ENCODE data around the gene SLC30A1. TPM values are rescaled to one million over a fixed set of nuclear protein-coding genes. Genes with fewer than 3 reads are reported as not detected.

SLC30A1 gene
- total RNA-seq, 3 donors from 2014 or later, result 16.7 to 17.9 (median 17.2) TPM

DNA sequence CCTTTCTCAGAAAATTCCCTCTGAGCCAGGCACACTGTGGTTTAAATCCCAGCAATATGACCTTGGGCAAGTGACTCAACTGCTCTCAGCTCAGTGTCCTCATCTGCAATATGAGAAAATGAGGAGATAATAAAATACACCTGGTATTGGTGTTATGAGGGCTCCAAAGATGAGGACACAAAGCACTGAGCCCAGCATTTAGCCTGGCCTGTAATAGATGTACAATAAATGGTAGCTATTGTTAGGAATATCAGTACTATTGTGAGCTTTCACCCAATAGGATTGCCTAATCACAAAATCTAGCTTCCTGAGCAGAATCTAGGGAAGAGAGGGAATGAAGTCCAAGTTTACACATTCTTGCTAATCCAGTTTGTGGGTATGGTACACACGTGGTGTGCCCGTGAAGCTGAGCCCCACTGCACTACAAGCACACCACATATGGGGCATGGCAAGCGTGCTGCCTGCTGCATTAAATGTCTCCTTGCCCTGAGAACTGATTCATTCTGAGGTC is 24.3 kb upstream of the SLC30A1 start:
- Mint-ChIP-seq H3K27me3 (ENCODE audit: low read depth) (peaks cover 3% of the 10 kb centered on the region), H3K9me3 (no peaks in the 10 kb centered on the region), H3K4me1 (ENCODE audit: low read depth) (peaks cover 22% of the 10 kb centered on the region), H3K36me3 (ENCODE audit: insufficient read depth) (no peaks in the 10 kb centered on the region), H3K4me3 (no peak overlapping the region)
- DNase-seq (no peak), ATAC-seq (no peak)

- Mint-ChIP-seq H3K36me3 (ENCODE audit: insufficient read depth) (no peaks in the 10 kb centered on the region), H3K4me3 (no peak overlapping the region), H3K27me3 (ENCODE audit: low read depth) (peaks cover 3% of the 10 kb centered on the region), H3K9me3 (no peaks in the 10 kb centered on the region), H3K4me1 (ENCODE audit: low read depth) (peaks cover 23% of the 10 kb centered on the region)
- DNase-seq, result no peak
- ATAC-seq, result no peak
Observed at GRCh38 chr1:211601982-211602670, 23.2 kb upstream of the SLC30A1 start.

DNA sequence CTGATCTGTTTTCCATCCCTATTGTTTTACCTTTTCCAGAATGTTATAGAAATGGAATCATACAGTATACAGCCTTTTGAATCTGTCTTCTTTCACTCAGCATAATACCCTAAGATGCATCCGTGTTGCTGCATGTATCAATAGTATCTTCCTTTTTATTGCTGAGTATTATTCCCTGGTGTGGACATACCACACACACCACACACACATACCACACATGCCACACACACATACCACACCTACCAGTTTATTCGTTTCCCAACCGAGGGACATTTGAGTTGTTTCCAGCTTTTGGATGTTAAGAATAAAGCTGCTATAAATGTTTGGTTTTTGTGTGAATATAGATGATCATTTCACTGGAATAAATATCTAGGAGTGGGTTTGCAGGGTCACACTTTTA is 22.2 kb upstream of the SLC30A1 start:
- ATAC-seq, result no peak
- no peak for DNase-seq
- Mint-ChIP-seq H3K9me3 (no peaks in the 10 kb centered on the region), H3K4me3 (no peak overlapping the region), H3K27me3 (ENCODE audit: low read depth) (peaks cover 3% of the 10 kb centered on the region), H3K4me1 (ENCODE audit: low read depth) (peaks cover 13% of the 10 kb centered on the region), H3K36me3 (ENCODE audit: insufficient read depth) (no peaks in the 10 kb centered on the region)

- DNase-seq (no peak), ATAC-seq (no peak)
- Mint-ChIP-seq H3K9me3 (no peaks in the 10 kb centered on the region), H3K36me3 (ENCODE audit: insufficient read depth) (no peaks in the 10 kb centered on the region), H3K4me1 (ENCODE audit: low read depth) (peaks cover 7% of the 10 kb centered on the region), H3K27me3 (ENCODE audit: low read depth) (no peaks in the 10 kb centered on the region), H3K4me3 (no peak overlapping the region)
Observed at GRCh38 chr1:211599250-211599649, 20.3 kb upstream of the SLC30A1 start.

DNA sequence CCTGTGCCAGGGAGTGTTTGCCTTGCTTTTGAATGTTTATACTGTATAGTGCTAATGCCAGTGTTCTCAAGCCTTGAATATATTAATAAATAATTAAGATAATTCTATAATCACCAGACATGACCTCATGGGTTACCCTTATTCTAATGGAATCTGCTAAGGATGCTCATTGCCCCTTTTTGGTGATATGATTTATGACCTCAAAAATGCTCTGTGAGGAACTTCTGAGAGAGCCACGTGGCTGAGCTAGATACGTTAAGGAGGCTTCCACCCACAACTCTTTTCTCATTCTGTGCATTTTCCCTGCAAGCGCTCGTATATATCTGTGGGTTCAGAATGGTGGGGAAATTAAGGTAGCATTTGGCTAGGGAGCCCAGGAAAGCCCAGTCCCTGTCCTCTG is 19.6 kb upstream of the SLC30A1 start:
- no peaks in the 10 kb centered on the region for H3K36me3 Mint-ChIP-seq (ENCODE audit: insufficient read depth)
- no peak for ATAC-seq
- H3K4me1 Mint-ChIP-seq (ENCODE audit: low read depth), result peaks cover 7% of the 10 kb centered on the region
- H3K9me3 Mint-ChIP-seq, result no peaks in the 10 kb centered on the region
- no peaks in the 10 kb centered on the region for H3K27me3 Mint-ChIP-seq (ENCODE audit: low read depth)
- DNase-seq, result no peak
- H3K4me3 Mint-ChIP-seq, result no peak overlapping the region

DNA sequence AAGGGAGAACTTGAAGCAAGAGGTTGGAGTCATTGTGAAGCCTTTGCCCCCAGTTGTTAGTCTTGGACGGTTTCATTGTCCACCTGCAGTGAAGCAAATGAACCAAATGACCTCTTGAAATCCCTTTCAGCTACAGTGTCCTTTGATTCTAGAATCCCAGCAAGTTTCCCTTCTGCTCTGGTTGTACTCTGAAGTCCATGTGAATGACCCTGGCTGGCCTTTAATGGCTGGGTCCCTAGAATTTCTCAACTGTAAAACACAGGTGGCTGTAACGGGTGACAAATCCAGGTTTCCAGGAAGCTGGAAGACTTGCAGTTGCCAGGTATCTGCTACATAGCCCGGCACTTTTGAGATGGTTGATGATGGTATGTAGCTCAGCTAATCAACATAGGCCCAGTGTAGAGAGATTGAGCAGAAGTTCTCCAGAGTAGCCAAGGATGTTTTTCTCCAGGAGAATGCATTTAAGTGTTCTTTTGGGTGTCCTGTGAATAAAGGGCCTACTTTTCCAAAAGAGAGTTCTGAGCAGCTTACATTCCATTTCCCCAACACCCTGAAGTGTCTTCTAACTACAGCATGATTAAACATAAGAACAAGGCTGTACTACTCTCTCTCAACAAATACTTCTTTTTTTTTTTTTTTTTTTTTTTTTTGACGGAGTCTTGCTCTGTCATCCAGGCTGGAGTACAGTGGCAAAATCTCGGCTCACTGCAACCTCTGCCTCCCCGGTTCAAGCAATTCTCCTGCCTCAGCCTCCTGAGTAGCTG is 17.6 kb upstream of the SLC30A1 start:
- peaks cover 6% of the 10 kb centered on the region for H3K27me3 Mint-ChIP-seq (ENCODE audit: low read depth)
- H3K9me3 Mint-ChIP-seq, result no peaks in the 10 kb centered on the region
- ATAC-seq, result no peak
- no peak for DNase-seq
- H3K4me1 Mint-ChIP-seq (ENCODE audit: low read depth), result peaks cover 7% of the 10 kb centered on the region
- no peaks in the 10 kb centered on the region for H3K36me3 Mint-ChIP-seq (ENCODE audit: insufficient read depth)
- no peak overlapping the region for H3K4me3 Mint-ChIP-seq

GRCh38 chr1:211595419-211595818 is 16.5 kb upstream of the SLC30A1 start:
- Mint-ChIP-seq H3K4me3 (no peak overlapping the region), H3K27me3 (ENCODE audit: low read depth) (peaks cover 6% of the 10 kb centered on the region), H3K36me3 (ENCODE audit: insufficient read depth) (no peaks in the 10 kb centered on the region), H3K4me1 (ENCODE audit: low read depth) (peaks cover 7% of the 10 kb centered on the region), H3K9me3 (no peaks in the 10 kb centered on the region)
- DNase-seq (no peak), ATAC-seq (no peak)

- no peaks in the 10 kb centered on the region for H3K9me3 Mint-ChIP-seq
- DNase-seq (no peak), ATAC-seq (no peak)
- H3K4me1 Mint-ChIP-seq (ENCODE audit: low read depth), result no peaks in the 10 kb centered on the region
- H3K36me3 Mint-ChIP-seq (ENCODE audit: insufficient read depth), result no peaks in the 10 kb centered on the region
- H3K27me3 Mint-ChIP-seq (ENCODE audit: low read depth), result peaks cover 6% of the 10 kb centered on the region
- H3K4me3 Mint-ChIP-seq, result no peak overlapping the region
Observed at GRCh38 chr1:211591980-211592493, 13.1 kb upstream of the SLC30A1 start.

DNA sequence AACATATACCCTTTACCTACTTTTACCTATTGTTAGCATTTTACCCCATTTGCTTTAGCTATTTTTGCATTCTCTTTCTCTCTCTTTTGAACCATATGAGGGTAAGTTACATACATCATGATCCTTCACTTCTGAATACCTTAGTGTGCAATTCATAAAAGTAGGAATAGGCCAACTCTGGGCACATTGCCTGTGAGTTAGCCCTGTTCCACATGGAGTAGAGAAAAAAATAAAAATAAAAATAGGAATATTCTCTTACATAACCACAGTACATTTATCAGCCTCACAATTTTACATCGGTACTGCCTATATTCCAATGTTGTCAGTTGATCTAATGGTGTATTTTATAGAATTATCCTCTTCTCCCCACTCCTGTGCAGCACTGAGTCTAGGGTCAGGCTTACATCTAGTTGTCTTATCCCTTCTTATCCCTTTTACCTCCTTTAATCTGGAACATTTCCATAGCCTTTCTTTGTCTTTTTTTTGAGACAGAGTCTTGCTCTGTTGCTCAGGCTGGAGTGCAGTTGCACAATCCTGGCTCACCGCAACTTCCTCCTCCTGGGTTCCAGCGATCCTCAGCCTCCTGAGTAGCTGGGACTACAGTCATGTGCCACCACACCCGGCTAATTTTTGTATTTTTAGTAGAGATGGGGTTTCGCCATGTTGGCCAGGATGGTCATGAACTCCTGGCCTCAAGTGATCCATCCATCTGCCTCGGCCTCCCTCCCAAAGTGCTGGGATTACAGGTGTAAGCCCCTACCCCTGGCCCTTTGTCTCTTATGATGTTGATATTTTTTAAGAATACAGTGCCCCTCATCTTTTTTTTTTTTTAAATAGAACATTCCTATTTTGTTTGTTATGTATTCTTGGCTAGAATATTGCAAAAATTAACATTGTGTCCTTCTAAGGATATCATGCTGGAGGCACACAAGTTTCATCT is 11.1 kb upstream of the SLC30A1 start:
- Mint-ChIP-seq H3K4me3 (no peak overlapping the region), H3K27me3 (ENCODE audit: low read depth) (peaks cover 6% of the 10 kb centered on the region), H3K4me1 (ENCODE audit: low read depth) (no peaks in the 10 kb centered on the region), H3K9me3 (no peaks in the 10 kb centered on the region), H3K36me3 (ENCODE audit: insufficient read depth) (no peaks in the 10 kb centered on the region)
- no peak for ATAC-seq
- no peak for DNase-seq

DNA sequence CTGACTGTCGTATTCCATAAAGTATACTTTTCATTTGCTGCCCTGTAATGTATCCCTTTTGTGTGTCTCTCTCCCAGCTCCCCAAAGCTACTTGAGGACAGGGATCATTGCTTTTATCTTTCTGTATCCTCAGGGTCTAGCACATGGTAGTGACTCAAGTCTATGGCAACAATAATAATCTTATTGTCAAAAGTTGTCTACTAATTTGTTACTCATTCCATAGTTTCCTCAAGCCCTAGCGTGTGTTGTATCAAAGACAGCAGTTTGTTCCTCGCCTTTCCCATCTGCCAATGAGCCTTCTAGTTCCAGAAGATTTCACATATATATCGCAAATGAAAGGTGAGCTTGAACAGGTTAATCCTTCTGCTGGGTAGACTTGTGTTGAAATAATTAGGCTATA is 9.8 kb upstream of the SLC30A1 start:
- H3K4me3 Mint-ChIP-seq, result no peak overlapping the region

GRCh38 chr1:211587123-211587522 is 8.2 kb upstream of the SLC30A1 start:
- no peaks in the 10 kb centered on the region for H3K36me3 Mint-ChIP-seq (ENCODE audit: insufficient read depth)
- DNase-seq, result no peak
- H3K4me3 Mint-ChIP-seq, result no peak overlapping the region
- H3K9me3 Mint-ChIP-seq, result no peaks in the 10 kb centered on the region
- peaks cover 3% of the 10 kb centered on the region for H3K27me3 Mint-ChIP-seq (ENCODE audit: low read depth)
- ATAC-seq, result no peak
- peaks cover under 1% of the 10 kb centered on the region for H3K4me1 Mint-ChIP-seq (ENCODE audit: low read depth)

More for the DNA sequence above, 9.8 kb upstream of the SLC30A1 start:
- Mint-ChIP-seq H3K9me3 (no peaks in the 10 kb centered on the region), H3K4me1 (ENCODE audit: low read depth) (no peaks in the 10 kb centered on the region), H3K27me3 (ENCODE audit: low read depth) (peaks cover 6% of the 10 kb centered on the region), H3K36me3 (ENCODE audit: insufficient read depth) (no peaks in the 10 kb centered on the region)
- no peak for DNase-seq
- no peak for ATAC-seq

GRCh38 chr1:211586538-211586937 is 7.6 kb upstream of the SLC30A1 start:
- Mint-ChIP-seq H3K9me3 (no peaks in the 10 kb centered on the region), H3K4me3 (no peak overlapping the region), H3K4me1 (ENCODE audit: low read depth) (peaks cover 5% of the 10 kb centered on the region), H3K36me3 (ENCODE audit: insufficient read depth) (no peaks in the 10 kb centered on the region), H3K27me3 (ENCODE audit: low read depth) (no peaks in the 10 kb centered on the region)
- DNase-seq (no peak), ATAC-seq (no peak)

- H3K27me3 Mint-ChIP-seq (ENCODE audit: low read depth), result no peaks in the 10 kb centered on the region
- no peaks in the 10 kb centered on the region for H3K9me3 Mint-ChIP-seq
- DNase-seq (no peak), ATAC-seq (no peak)
- no peaks in the 10 kb centered on the region for H3K36me3 Mint-ChIP-seq (ENCODE audit: insufficient read depth)
- H3K4me1 Mint-ChIP-seq (ENCODE audit: low read depth), result peaks cover 13% of the 10 kb centered on the region
- no peak overlapping the region for H3K4me3 Mint-ChIP-seq
Observed at GRCh38 chr1:211583011-211583992, 4.3 kb upstream of the SLC30A1 start.

Measured in activated T-cell treated with anti-CD3 and anti-CD28 coated beads, Interleukin-2, amount 50 U/mL, for 4 hours (primary cell).